ENCODE measurements around the gene OGDHL.

- TF ChIP-seq, protein P1, sequence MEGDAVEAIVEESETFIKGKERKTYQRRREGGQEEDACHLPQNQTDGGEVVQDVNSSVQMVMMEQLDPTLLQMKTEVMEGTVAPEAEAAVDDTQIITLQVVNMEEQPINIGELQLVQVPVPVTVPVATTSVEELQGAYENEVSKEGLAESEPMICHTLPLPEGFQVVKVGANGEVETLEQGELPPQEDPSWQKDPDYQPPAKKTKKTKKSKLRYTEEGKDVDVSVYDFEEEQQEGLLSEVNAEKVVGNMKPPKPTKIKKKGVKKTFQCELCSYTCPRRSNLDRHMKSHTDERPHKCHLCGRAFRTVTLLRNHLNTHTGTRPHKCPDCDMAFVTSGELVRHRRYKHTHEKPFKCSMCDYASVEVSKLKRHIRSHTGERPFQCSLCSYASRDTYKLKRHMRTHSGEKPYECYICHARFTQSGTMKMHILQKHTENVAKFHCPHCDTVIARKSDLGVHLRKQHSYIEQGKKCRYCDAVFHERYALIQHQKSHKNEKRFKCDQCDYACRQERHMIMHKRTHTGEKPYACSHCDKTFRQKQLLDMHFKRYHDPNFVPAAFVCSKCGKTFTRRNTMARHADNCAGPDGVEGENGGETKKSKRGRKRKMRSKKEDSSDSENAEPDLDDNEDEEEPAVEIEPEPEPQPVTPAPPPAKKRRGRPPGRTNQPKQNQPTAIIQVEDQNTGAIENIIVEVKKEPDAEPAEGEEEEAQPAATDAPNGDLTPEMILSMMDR (IDR thresholded peaks at IDR 0.05; ENCODE audit: insufficient read depth, low read length), result no peak
- no peak for TF ChIP-seq REST (IDR thresholded peaks at IDR 0.05; ENCODE audit: insufficient replicate concordance, low read depth)
- TF ChIP-seq GABPA (IDR thresholded peaks at IDR 0.05; ENCODE audit: low read depth), result no peak
These were observed 1.3 kb downstream of the OGDHL start for GRCh38 chr10:49760789-49761188.
